ENCODE data around the gene HOXB7.

Gene HOXB7

DNA sequence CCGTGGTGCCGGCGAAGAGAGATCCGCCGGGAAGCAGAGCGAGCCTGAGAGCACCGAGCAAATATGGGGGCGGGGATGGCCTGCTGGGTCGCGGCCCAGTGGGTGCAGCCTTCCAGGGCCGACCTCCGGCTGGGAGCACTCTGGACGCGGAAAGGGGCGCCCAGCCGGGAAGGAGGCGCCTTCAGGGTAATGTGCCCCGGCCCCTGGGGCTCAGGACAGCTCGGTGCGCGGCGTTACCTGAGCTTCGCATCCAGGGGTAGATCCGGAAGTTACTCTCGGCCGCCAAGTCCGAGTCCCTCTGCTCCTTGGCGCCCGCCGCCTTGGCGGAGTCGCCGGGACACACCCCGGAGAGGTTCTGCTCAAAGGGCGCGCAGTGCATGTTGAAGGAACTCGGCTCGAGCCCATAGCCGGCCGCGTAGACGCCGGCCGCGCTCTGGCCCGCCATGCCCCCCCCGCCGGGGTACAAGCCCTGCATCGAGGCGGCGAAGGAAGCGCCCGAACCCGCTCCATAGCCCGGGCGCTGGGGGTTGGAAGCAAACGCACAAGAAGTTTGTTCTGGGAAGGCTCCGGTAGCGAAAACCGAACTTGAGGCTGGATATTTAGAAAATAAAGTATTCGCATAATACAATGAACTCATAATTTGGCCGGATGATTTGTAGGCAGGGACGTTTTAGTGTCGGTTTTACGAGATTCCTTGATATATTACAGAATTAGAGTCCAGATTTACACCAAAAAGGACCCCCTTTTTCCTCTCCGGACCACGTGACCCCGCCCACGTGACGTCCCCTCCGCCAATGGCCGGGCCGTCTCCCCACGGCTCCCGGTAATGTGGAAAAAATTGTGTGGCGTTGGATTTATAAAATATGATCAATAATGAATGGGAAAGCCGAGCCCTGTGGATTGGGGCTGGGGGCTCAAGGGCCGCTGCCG is at the start of gene HOXB7:
TSS of gene HOXB7 (minus strand) at position 736 of the 930 bp plus-strand sequence. CDS start at position 637, 99 bp downstream.
- Mint-ChIP-seq H3K9me3 (no peaks in the 10 kb centered on the region), H3K27me3 (ENCODE audit: low read depth) (peaks cover 80% of the 10 kb centered on the region), H3K4me1 (ENCODE audit: low read depth) (peaks cover 22% of the 10 kb centered on the region), H3K36me3 (ENCODE audit: low read depth) (peaks cover 1% of the 10 kb centered on the region), H3K27ac (peak within 1 kb of the TSS; percentile 57), H3K4me3 (peak within 1 kb of the TSS; percentile 90)
- peak; percentile 54 for DNase-seq (ENCODE audit: low spot score)

DNA sequence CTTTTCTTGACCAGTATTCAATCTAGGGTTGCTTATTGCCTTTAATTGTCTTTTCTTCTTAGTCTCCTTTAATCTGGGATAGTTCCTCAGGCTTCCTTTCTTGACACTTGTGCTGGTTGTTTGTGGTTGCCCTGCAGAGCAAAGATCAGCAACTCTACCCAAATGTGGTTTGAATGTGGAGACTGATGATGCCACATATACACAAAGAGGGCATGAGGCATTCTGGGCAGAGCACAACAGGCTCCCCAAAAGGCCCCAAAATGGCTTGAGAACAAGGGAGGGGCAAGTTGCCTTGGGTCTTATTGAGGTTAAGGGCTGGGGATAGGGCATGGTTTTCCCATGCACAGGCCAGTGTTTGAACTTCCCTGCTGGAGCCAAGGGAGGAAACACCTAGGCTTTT is 45.1 kb upstream of the HOXB7 start:
- H3K4me3 Mint-ChIP-seq, result no peak overlapping the region
- no peaks in the 10 kb centered on the region for H3K9me3 Mint-ChIP-seq
- no peak overlapping the region for H3K27ac Mint-ChIP-seq
- no peak for DNase-seq (ENCODE audit: low spot score)
- peaks cover 4% of the 10 kb centered on the region for H3K4me1 Mint-ChIP-seq (ENCODE audit: low read depth)
- H3K36me3 Mint-ChIP-seq (ENCODE audit: low read depth), result no peaks in the 10 kb centered on the region
- peaks cover 41% of the 10 kb centered on the region for H3K27me3 Mint-ChIP-seq (ENCODE audit: low read depth)

DNA sequence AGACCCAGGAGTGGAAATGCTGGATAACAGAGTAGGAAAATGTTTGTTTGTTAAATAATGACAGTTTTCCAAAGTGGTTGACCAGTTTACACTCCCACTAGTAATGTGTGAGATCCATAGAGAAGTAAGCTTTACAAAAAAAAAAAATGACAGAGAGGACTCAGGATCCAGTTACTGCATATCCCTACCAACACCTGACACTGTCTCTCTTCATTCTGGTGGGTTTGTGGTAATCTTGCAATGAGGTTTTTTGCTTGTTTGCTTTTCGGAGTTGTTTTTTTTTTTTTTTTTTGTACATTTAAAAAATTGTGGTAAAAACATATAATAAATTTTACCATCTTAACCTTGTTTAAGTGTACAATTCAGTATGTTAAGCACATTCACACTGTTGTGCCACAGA is 38.9 kb upstream of the HOXB7 start:
- no peak for DNase-seq (ENCODE audit: low spot score)
- peaks cover 6% of the 10 kb centered on the region for H3K4me1 Mint-ChIP-seq (ENCODE audit: low read depth)
- H3K27ac Mint-ChIP-seq, result no peak overlapping the region
- H3K4me3 Mint-ChIP-seq, result no peak overlapping the region
- peaks cover 65% of the 10 kb centered on the region for H3K27me3 Mint-ChIP-seq (ENCODE audit: low read depth)
- no peaks in the 10 kb centered on the region for H3K9me3 Mint-ChIP-seq
- no peaks in the 10 kb centered on the region for H3K36me3 Mint-ChIP-seq (ENCODE audit: low read depth)

DNA sequence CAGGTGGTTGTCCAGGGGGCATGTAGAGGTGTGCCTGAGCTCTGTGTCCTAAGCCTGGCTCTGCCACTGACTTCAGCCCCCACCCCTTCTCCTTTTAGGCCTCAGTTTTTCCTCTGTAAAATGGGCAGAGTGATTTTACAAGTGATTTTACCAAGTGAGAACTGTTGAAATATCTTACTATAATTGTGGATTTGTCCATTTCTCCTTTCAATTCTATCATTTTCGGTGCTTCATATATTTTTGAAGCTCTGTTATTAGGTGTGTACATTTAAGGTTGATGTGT is 37.1 kb upstream of the HOXB7 start:
- DNase-seq (ENCODE audit: low spot score), result no peak
- no peak overlapping the region for H3K27ac Mint-ChIP-seq
- H3K36me3 Mint-ChIP-seq (ENCODE audit: low read depth), result no peaks in the 10 kb centered on the region
- peaks cover 6% of the 10 kb centered on the region for H3K4me1 Mint-ChIP-seq (ENCODE audit: low read depth)
- H3K4me3 Mint-ChIP-seq, result peak overlapping the region; percentile 81
- peaks cover 78% of the 10 kb centered on the region for H3K27me3 Mint-ChIP-seq (ENCODE audit: low read depth)
- no peaks in the 10 kb centered on the region for H3K9me3 Mint-ChIP-seq

DNA sequence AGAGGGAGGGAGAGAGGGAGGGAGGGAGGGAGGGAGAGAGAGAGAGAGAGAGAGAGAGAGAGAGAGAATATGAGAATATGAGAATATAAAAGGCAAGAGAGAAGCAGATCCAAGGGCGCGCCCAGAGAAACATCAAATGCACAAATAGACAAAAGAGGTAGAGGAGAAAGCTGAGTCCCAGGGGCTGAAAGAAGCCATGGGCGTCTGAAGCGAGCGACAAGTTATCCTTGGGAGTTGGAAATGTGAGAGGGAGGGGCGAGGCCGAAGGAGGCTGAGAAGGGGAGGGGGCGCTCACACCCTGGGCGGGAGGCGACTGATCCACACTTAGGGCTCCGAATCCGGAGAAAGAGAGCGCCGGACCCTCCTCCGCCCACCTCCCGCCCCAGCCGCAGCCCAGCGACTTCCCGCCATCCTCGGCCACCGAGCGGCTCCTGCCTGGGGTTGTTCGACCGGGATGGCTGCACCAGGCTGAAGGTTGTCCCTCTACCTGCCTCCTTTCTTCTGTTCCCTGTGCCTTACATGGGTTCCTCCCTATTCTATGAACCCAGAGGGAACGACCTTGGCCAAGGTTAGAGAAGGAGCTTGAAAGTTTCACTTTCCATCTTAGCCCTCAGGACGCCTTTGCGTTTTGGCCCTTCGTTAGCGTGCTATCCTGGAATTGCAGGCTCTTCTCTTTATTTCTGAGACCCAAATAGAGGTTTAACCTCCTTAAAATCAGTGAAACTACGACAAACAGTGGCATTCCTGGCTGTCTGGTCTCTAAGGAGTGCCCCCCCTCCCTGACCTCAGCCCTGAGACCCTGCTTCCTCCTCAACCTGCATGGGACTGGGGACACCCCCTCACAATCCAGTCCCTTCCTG is 36.5 kb upstream of the HOXB7 start:
- Mint-ChIP-seq H3K9me3 (no peaks in the 10 kb centered on the region), H3K27ac (no peak overlapping the region), H3K4me3 (peak overlapping the region; percentile 81), H3K36me3 (ENCODE audit: low read depth) (no peaks in the 10 kb centered on the region), H3K4me1 (ENCODE audit: low read depth) (peaks cover 6% of the 10 kb centered on the region), H3K27me3 (ENCODE audit: low read depth) (peaks cover 80% of the 10 kb centered on the region)
- DNase-seq (ENCODE audit: low spot score), result no peak

DNA sequence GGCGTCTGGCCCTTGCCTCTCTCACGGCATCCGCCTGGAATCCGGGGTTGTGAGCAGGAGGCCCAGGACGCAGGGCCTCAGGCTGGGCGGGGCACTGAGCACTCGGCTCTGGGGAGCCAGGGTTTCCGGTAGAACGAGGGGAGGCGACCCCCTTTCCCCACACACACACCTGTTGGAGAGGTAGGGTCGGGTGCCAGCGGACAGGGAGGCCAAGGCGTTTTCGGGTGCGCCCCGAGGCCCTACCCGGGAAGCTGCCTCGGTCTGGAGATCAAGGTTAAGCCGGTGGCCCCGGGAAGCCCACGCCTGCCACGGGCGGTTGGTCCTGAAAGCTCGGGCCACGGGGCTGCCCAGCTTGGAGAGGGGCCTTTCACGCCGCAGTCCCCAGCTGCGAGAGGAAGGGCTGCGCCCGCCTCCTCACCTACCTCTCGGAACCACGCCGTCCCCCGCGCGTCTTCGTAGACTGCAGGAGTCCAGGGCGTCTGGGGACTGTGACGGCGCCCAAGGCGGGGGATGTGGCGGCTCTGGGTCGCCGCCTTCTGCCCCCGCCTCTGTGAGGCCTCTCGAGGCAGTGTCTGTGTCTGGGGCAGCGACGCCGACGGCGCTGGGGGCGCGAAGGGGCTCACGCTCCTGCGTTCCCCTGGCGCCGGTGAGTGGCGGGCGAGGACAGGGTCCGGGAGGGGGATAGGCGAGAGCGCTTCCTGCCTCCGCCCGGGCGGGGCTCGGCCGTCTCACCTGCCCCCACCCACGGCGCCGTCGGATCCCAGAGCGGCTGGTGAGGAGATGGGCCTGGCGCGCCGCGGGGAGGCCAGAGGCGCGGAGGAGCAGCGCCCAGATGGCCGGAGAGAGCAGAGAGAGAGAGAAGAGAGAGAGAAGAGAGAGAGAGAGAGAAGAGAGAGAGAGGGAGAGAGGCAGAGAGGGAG is 35.6 kb upstream of the HOXB7 start:
- H3K27ac Mint-ChIP-seq, result no peak overlapping the region
- peaks cover 85% of the 10 kb centered on the region for H3K27me3 Mint-ChIP-seq (ENCODE audit: low read depth)
- H3K36me3 Mint-ChIP-seq (ENCODE audit: low read depth), result no peaks in the 10 kb centered on the region
- H3K4me1 Mint-ChIP-seq (ENCODE audit: low read depth), result peaks cover 4% of the 10 kb centered on the region
- DNase-seq (ENCODE audit: low spot score), result no peak
- H3K9me3 Mint-ChIP-seq, result no peaks in the 10 kb centered on the region
- peak overlapping the region; percentile 81 for H3K4me3 Mint-ChIP-seq

DNA sequence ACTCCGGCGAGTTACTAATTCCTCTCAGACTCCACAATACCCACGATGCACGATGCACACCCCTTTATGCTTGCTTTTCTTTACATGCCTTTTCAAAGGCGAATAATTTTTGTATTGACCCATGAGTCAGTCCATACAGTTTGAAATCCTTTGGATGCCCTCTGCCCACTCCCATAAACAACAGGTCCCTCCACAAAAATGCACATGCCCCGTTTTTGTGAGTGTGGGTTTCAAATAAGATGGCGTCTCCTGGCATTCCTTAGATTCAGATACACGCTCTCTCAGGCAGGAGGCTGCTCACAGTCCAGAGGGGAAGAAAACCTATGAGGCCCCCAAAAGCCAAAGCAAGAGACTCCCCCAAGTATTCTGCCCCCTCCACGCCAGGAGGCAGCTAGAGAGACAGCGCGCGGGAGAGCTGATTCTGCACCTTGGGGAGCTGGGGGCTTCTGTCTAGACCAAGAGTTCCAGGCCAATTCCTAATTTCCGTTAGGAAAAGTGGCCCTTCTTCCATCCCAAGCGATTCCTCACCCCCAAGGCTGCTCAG is 34.9 kb upstream of the HOXB7 start:
- no peak for DNase-seq (ENCODE audit: low spot score)
- Mint-ChIP-seq H3K4me1 (ENCODE audit: low read depth) (peaks cover 6% of the 10 kb centered on the region), H3K4me3 (peak overlapping the region; percentile 44), H3K27me3 (ENCODE audit: low read depth) (peaks cover 90% of the 10 kb centered on the region), H3K27ac (no peak overlapping the region), H3K9me3 (no peaks in the 10 kb centered on the region), H3K36me3 (ENCODE audit: low read depth) (no peaks in the 10 kb centered on the region)

DNA sequence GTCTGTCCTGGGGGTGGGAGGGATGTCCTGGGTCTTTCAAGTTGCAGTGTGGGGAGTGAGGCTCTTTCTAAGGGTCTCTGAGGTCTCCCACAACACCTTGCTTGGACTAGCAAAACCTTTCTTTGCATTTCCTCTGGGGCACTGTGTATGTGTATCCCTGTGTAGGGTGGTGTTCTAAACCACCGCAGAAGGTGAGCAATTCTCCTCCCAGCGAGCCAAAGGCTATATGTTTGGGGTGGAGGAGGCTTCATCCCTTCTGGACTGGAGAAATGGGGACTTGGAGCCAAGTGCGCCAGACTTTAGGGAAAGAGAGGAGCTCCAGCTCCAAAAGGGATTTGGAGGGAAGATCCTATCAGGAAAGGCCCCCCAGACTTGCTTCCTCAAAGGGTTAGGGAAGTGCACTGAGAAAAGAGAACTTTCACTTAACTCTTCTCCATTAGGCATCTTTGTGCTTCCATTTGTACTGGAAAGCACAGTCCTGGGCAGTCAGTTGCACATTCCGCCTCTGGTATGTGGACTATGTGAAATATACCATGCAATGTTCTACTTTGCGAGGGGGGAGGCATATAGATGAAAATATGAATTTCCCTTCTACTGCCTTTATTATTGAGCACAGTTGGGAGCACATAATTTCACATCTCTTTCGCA is 34.2 kb upstream of the HOXB7 start:
- no peak for DNase-seq (ENCODE audit: low spot score)
- H3K4me3 Mint-ChIP-seq, result no peak overlapping the region
- peaks cover 6% of the 10 kb centered on the region for H3K4me1 Mint-ChIP-seq (ENCODE audit: low read depth)
- no peak overlapping the region for H3K27ac Mint-ChIP-seq
- H3K9me3 Mint-ChIP-seq, result no peaks in the 10 kb centered on the region
- no peaks in the 10 kb centered on the region for H3K36me3 Mint-ChIP-seq (ENCODE audit: low read depth)
- peaks cover 91% of the 10 kb centered on the region for H3K27me3 Mint-ChIP-seq (ENCODE audit: low read depth)

DNA sequence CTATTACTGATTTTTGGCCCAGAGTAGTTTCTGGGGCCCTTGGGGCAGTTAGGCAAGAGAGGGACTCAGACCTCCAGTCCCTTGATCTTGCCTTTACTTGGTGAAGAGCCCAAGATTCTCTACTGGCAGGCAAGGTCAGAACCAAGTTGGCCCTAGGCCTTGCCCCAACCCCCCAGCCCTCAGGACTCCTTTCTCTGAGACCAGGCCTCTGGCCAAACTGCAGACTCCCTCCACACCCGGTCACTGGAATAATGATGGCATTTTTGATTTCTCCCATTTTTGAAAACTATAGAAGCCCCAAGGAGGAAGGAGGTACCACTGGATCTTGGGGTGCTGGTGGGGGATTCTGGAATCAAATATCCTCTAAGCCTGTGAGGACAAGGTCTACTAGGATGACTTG is 33.3 kb upstream of the HOXB7 start:
- Mint-ChIP-seq H3K27me3 (ENCODE audit: low read depth) (peaks cover 92% of the 10 kb centered on the region), H3K27ac (no peak overlapping the region), H3K4me3 (no peak overlapping the region), H3K36me3 (ENCODE audit: low read depth) (no peaks in the 10 kb centered on the region), H3K9me3 (no peaks in the 10 kb centered on the region), H3K4me1 (ENCODE audit: low read depth) (peaks cover 6% of the 10 kb centered on the region)
- no peak for DNase-seq (ENCODE audit: low spot score)

DNA sequence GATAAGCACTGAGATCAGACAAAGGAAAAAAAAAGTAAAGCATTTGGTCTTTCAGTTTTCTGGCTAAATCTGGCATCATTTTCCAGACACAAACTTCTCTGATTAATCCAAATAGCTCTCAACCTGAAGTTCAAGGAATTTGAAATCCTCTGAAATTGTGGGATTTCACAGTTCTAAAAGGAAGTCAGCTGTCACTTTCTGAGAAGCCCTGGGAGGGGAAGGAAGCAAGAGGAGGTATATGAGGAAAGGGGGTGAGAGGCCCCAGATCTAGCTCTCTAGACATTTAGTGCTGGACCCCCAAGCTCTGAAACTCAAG is 32.8 kb upstream of the HOXB7 start:
- Mint-ChIP-seq H3K36me3 (ENCODE audit: low read depth) (no peaks in the 10 kb centered on the region), H3K4me1 (ENCODE audit: low read depth) (peaks cover 6% of the 10 kb centered on the region), H3K9me3 (no peaks in the 10 kb centered on the region), H3K4me3 (no peak overlapping the region), H3K27me3 (ENCODE audit: low read depth) (peaks cover 94% of the 10 kb centered on the region), H3K27ac (no peak overlapping the region)
- DNase-seq (ENCODE audit: low spot score), result no peak

DNA sequence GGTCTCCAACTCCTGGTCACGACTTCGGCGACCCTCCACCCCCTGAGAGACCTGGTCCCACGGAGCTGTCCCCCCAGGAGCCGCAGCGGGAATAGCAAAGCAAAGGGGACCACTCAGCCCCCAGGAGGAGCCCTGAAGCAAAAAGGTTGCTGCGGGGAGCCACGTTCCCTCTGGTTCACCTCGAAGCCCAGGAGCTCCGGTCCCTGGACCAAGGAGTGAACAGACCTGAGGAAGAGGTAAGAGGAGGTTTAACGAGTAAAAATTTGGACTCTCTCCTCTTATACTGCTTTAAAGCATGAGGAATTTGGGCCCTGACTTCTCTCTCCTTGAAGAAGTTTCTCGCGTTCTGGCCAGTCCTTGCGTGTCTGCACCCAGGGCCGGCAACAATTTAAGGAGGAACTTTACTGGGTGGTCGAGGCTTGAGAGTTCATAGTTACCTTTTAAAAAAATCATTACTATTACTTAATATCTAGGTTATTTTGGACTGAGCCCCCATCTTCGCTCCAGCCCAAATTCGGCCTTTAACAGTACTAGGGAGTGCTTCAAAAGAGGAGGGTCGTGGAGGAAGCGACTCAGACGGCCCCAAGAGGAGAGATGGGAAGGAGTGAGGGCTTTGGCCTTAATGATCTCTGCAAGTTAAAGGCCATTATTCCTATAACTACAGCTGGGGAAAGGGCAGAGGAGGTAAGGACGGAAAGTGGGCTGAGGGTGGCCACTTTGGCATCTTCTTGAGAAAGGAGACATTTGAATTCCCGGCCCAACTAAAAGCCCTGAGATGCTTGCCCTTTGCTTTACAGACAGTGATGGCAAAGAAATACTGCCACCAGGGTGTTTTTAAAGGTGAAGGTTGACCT is 32.3 kb upstream of the HOXB7 start:
- H3K9me3 Mint-ChIP-seq, result no peaks in the 10 kb centered on the region
- H3K4me1 Mint-ChIP-seq (ENCODE audit: low read depth), result peaks cover 6% of the 10 kb centered on the region
- no peak overlapping the region for H3K4me3 Mint-ChIP-seq
- DNase-seq (ENCODE audit: low spot score), result no peak
- H3K27me3 Mint-ChIP-seq (ENCODE audit: low read depth), result peaks cover 93% of the 10 kb centered on the region
- H3K27ac Mint-ChIP-seq, result no peak overlapping the region
- no peaks in the 10 kb centered on the region for H3K36me3 Mint-ChIP-seq (ENCODE audit: low read depth)

DNA sequence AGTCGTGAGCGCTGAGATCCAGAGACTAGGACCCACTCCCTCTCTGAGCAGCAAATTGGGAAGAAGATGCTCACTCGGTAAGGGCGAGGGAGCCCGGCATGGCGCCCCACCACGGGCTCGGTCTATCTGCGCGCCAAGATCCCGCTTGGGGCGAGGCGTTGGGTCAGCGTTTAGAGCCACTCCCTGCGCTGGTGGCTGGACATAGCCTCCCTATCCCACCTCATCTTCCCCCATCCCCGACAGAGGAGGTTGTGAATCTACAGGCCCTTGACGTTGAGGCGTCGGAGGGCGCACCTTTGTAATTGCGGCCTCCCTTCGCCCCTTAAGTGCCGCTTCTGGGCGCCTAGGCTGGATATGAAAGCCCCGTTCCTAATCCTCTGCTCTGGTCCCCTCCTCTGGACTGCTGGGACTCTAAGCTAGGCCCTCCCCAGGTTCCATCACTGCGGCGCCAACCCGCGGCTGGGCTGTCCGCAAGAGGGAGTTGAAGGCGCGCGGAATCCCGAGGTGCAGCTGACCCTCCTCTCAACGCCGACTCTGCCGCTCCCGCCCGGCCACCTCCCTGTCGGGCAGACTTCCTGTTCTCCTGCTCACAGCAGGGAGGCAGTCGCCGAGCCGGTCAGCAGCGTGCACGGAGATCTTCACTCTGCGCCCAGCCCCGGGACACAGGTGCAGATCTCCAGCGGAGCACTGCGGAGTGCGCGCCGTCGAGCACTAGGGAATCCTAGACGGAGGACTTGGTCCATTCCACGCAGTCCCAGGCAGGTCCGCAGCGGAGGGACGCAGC is 31.4 kb upstream of the HOXB7 start:
- Mint-ChIP-seq H3K4me3 (no peak overlapping the region), H3K9me3 (no peaks in the 10 kb centered on the region), H3K36me3 (ENCODE audit: low read depth) (no peaks in the 10 kb centered on the region), H3K27ac (no peak overlapping the region), H3K4me1 (ENCODE audit: low read depth) (peaks cover 6% of the 10 kb centered on the region), H3K27me3 (ENCODE audit: low read depth) (peaks cover 94% of the 10 kb centered on the region)
- no peak for DNase-seq (ENCODE audit: low spot score)
